Fibroblast of lung (primary cell): ENCODE measurements around the gene KHNYN.

Source experiments
- EZH2 ChIP-seq: IDR thresholded peaks from 2 replicates; pipeline ENCODE4 v1.5.1; 2012; ENCODE audit warnings: low read length, control low read depth, mild to moderate bottlenecking; ENCODE audit errors: missing control alignments
- TF ChIP-seq, protein P1 (sequence below), 2 donors: IDR thresholded peaks in 1 of 2; conservative IDR thresholded peaks in 1 of 2; 1 replicate in 1 of 2; 2 replicates in 1 of 2; pipeline ENCODE4 v1.5.1; 2011 to 2012; ENCODE audit warnings: low read length in 2 of 2, control low read depth in 1 of 2, inconsistent platforms in 1 of 2, low read depth in 1 of 2, mild to moderate bottlenecking in 1 of 2

DNA sequence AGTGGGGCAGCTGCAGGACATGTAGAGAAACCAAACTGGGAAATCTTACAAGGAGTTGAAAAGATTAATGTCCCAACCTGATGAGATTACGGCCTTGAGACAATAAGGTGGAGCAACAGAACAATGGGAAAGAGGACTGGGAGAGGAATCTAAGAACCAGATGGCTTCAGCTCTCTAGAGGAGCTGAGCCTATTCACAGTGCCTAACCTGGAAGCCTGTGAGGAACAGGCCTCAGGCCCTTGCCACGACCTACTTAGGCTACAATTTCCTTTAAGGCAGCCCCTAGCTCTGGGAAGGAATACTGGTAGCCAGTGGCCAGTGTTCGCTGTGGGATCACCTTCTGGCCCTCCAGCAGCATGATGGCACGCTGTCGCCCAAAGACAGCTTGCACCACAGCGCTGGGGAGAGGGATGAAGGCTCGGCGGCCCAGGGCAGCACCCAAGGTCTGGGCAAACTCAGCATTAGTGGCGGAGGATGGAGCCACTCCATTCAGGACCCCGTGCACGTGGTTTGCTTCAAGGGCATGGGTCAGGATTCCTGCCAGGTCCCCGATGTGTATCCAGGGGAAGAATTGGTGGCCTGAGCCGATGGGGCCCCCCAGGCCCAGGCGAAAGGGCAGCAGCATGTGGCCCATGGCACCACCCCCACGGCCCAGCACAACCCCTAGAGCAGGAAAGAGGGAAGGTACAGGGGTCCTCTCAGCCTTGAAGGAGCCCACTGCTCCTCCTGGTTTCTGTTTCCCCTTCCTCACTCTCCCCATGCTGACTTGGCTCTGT, 10.3 kb downstream of the KHNYN start:
- TF ChIP-seq, protein P1, sequence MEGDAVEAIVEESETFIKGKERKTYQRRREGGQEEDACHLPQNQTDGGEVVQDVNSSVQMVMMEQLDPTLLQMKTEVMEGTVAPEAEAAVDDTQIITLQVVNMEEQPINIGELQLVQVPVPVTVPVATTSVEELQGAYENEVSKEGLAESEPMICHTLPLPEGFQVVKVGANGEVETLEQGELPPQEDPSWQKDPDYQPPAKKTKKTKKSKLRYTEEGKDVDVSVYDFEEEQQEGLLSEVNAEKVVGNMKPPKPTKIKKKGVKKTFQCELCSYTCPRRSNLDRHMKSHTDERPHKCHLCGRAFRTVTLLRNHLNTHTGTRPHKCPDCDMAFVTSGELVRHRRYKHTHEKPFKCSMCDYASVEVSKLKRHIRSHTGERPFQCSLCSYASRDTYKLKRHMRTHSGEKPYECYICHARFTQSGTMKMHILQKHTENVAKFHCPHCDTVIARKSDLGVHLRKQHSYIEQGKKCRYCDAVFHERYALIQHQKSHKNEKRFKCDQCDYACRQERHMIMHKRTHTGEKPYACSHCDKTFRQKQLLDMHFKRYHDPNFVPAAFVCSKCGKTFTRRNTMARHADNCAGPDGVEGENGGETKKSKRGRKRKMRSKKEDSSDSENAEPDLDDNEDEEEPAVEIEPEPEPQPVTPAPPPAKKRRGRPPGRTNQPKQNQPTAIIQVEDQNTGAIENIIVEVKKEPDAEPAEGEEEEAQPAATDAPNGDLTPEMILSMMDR (conservative IDR thresholded peaks at IDR 0.05 in 1 of 2, IDR thresholded peaks at IDR 0.05 in 1 of 2; ENCODE audit: low read depth in 1 of 2, low read length in 2 of 2): no peak
- no peak for TF ChIP-seq EZH2
